A673 (cell line): ENCODE data around the gene OR10J4.

ENCODE experiments used
- EZH2 ChIP-seq: fragments of 200-600 bp; sonication (generic); IDR thresholded peaks from 2 replicates; pipeline ENCODE4 v1.6.1; 2017; ENCODE audit warnings: borderline replicate concordance, low read depth, mild to moderate bottlenecking, mixed read lengths, antibody characterized with exemption, low read length; ENCODE audit not compliant: poor library complexity, severe bottlenecking
- TF ChIP-seq, protein P1 (sequence below): fragments of 300-800, 200-600 bp; sonication (generic); conservative IDR thresholded peaks from 2 replicates; pipeline ENCODE4 v1.5.1; 2017; ENCODE audit warnings: low read depth, mild to moderate bottlenecking, antibody characterized with exemption, low read length, moderate library complexity, mixed read lengths

DNA sequence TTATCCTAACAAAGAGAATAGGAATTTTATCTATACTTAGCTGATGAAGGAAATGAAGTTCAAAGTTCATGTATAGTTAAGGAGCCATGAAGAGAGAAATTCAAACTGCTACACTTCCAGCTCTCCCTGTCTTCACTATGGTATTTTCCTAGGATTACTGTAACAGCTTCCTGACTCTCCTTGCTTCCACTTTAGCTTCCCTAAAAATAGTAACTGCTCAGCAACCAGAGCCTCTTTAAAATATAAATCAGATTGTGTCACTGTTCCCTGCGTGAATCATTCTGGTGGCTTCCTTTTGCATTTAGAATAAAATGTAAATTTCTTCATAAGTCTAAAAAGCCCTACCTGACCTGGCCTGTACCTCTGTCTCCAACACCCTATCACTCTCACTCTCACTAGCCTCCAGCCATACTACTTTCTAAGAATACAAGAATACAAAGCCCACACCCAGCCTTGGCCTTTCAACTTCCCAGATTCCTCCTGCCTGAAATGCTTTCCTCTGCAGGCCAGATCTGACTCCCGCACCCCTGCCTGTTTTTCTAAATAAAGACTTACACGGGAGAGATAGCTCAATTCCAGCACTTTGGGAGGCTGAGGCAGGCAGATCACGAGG, 38.0 kb downstream of the OR10J4 start:
- TF ChIP-seq, protein P1, sequence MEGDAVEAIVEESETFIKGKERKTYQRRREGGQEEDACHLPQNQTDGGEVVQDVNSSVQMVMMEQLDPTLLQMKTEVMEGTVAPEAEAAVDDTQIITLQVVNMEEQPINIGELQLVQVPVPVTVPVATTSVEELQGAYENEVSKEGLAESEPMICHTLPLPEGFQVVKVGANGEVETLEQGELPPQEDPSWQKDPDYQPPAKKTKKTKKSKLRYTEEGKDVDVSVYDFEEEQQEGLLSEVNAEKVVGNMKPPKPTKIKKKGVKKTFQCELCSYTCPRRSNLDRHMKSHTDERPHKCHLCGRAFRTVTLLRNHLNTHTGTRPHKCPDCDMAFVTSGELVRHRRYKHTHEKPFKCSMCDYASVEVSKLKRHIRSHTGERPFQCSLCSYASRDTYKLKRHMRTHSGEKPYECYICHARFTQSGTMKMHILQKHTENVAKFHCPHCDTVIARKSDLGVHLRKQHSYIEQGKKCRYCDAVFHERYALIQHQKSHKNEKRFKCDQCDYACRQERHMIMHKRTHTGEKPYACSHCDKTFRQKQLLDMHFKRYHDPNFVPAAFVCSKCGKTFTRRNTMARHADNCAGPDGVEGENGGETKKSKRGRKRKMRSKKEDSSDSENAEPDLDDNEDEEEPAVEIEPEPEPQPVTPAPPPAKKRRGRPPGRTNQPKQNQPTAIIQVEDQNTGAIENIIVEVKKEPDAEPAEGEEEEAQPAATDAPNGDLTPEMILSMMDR: no peak
- no peak for TF ChIP-seq EZH2
